Measurements from ENCODE around the gene NDUFS3. TPM values are rescaled to one million over a fixed set of nuclear protein-coding genes. Genes with fewer than 3 reads are reported as not detected.

NDUFS3 gene
- total and polyA plus RNA-seq, 10 of the 15 experiments (the other 5 are each of a cell fraction or from before 2014, with no cell fraction given) = 22.3 to 217 (median 125) TPM

- TF ChIP-seq USF1 (IDR thresholded peaks at IDR 0.05; ENCODE audit: borderline replicate concordance, extremely low read length, insufficient read depth, low read depth, low read length) (no peak), SIN3A (IDR thresholded peaks at IDR 0.05; ENCODE audit: low read depth, low read length) (no peak; the same call in 1 of the 2 replicates), FOXK2 (IDR thresholded peaks at IDR 0.05) (no peak), STAT3 (IDR thresholded peaks at IDR 0.05; ENCODE audit: low read depth, low read length) (no peak), BHLHE40 (IDR thresholded peaks at IDR 0.05; ENCODE audit: borderline replicate concordance in 1 of 2, low read depth in 2 of 2, low read length in 1 of 2) (peak in 1 of 2 experiments; percentile 52; a peak in 2 of 4 replicates), E2F4 (IDR thresholded peaks at IDR 0.05; ENCODE audit: low read depth, low read length) (peak; percentile 44; the same call in 1 of the 2 replicates), CREB1 (IDR thresholded peaks at IDR 0.05; ENCODE audit: low read depth) (0 out of 2 replicates have a peak, but pooled peaks have one; percentile 36), NBN (IDR thresholded peaks at IDR 0.05) (0 out of 2 replicates have a peak, but pooled peaks have one; percentile 15), BCL3 (IDR thresholded peaks at IDR 0.05; ENCODE audit: borderline replicate concordance, insufficient read depth, low read depth, low read length, poor library complexity, severe bottlenecking) (peak; percentile 14), ZNF687 (IDR thresholded peaks at IDR 0.05) (peak; percentile 55), RELB (IDR thresholded peaks at IDR 0.05; ENCODE audit: low read depth) (no peak), PAX8 (IDR thresholded peaks at IDR 0.05) (no peak), ATF2 (IDR thresholded peaks at IDR 0.05; ENCODE audit: low read length) (no peak), IKZF1 (conservative IDR thresholded peaks at IDR 0.05) (peak; percentile 78), JUNB (IDR thresholded peaks at IDR 0.05) (no peak), NR2F1 (conservative IDR thresholded peaks at IDR 0.05) (peak; percentile 58), SREBF1 (IDR thresholded peaks at IDR 0.05; ENCODE audit: low read length) (no peak), MYB (IDR thresholded peaks at IDR 0.05; ENCODE audit: borderline replicate concordance, low read depth, low read length) (peak; percentile 57; the same call in 1 of the 2 replicates)
Measured at GRCh38 chr11:47552566-47553405, 26.1 kb upstream of the NDUFS3 start, which contains the start of gene CELF1 (continued).
